Hepatocyte (in vitro differentiated cells): Measurements from ENCODE around the gene TENM4. TPM values are rescaled to one million over a fixed set of nuclear protein-coding genes. Genes with fewer than 3 reads are reported as not detected.

ENCODE experiments used
- DNase-seq: peaks from one replicate; pipeline ENCODE4 v3.0.0-alpha.2; 2016; ENCODE audit warnings: low spot score
- H2AFZ ChIP-seq: fragments of 200-600 bp; sonication (generic); 2 replicates; pipeline ENCODE4 v1.6.0; 2016; ENCODE audit warnings: antibody characterized with exemption, mild to moderate bottlenecking
- H3K27ac ChIP-seq: fragments of 200-600 bp; sonication (generic); 2 replicates; pipeline ENCODE4 v1.5.1; 2016; ENCODE audit warnings: mild to moderate bottlenecking
- H3K27me3 ChIP-seq: fragments of 200-600 bp; sonication (generic); 2 replicates; pipeline ENCODE4 v1.6.1; 2016
- H3K36me3 ChIP-seq: fragments of 200-600 bp; sonication (generic); replicated peaks from 2 replicates; pipeline ENCODE4 v1.5.1; 2016; ENCODE audit warnings: low read depth; ENCODE audit not compliant: insufficient read depth
- H3K4me1 ChIP-seq: fragments of 200-600 bp; sonication (generic); 2 replicates; pipeline ENCODE4 v1.5.1; 2016; ENCODE audit warnings: mild to moderate bottlenecking, moderate library complexity; ENCODE audit not compliant: insufficient read depth
- H3K4me2 ChIP-seq: fragments of 200-600 bp; sonication (generic); 2 replicates; pipeline ENCODE4 v1.6.0; 2016
- H3K4me3 ChIP-seq: fragments of 200-600 bp; sonication (generic); 2 replicates; pipeline ENCODE4 v1.5.1; 2016; ENCODE audit warnings: mild to moderate bottlenecking
- H3K79me2 ChIP-seq: fragments of 200-600 bp; sonication (generic); 2 replicates; pipeline ENCODE4 v1.6.0; 2017; ENCODE audit warnings: mild to moderate bottlenecking
- H3K9me2 ChIP-seq: fragments of 200-600 bp; sonication (generic); replicated peaks from 2 replicates; pipeline ENCODE4 v1.6.0; 2017; ENCODE audit warnings: mild to moderate bottlenecking; ENCODE audit not compliant: insufficient read depth
- H3K9me3 ChIP-seq: fragments of 200-600 bp; sonication (generic); 2 replicates; pipeline ENCODE4 v1.5.1; 2016; ENCODE audit warnings: low read depth, mild to moderate bottlenecking
- H4K20me1 ChIP-seq: fragments of 200-600 bp; sonication (generic); 2 replicates; pipeline ENCODE4 v1.6.0; 2016; ENCODE audit warnings: mild to moderate bottlenecking; ENCODE audit not compliant: insufficient read depth, poor library complexity, severe bottlenecking
- CTCF ChIP-seq: fragments of 200-600 bp; sonication (generic); IDR thresholded peaks from 2 replicates; pipeline ENCODE4 v1.5.1; 2016; ENCODE audit warnings: antibody characterized with exemption, mild to moderate bottlenecking; ENCODE audit not compliant: poor library complexity
- EZH2 ChIP-seq: fragments of 200-600 bp; sonication (generic); IDR thresholded peaks from 2 replicates; pipeline ENCODE4 v1.6.1; 2016; ENCODE audit warnings: antibody characterized with exemption, mild to moderate bottlenecking, borderline replicate concordance
- EZH2phosphoT487 ChIP-seq: fragments of 200-600 bp; sonication (generic); IDR thresholded peaks from one replicate; pipeline ENCODE4 v1.6.1; 2018; ENCODE audit warnings: antibody characterized with exemption, mild to moderate bottlenecking, low read depth, moderate library complexity; ENCODE audit not compliant: unreplicated experiment, severe bottlenecking
- WGBS: methylation state at CpG from one replicate; pipeline ENCODE4 v1.1.6; 2016; ENCODE audit warnings: low lambda C conversion rate; ENCODE audit errors: missing lambda C conversion rate; 5-methylcytosine and 5-hydroxymethylcytosine counted together
- polyA plus RNA-seq: library from polyadenylated mRNA; unstranded; fragments of >200 nt; fragmentation: Nextera tagmentation; extraction: Ambion mirVana; gene quantifications from 2 replicates; pipeline ENCODE4 v1.2.1, GENCODE V29; 2016
- total RNA-seq: library from RNA; depleted of rRNA; stranded (reverse); fragments of >200 nt; gene quantifications from 2 replicates; pipeline ENCODE4 v1.2.3, GENCODE V29; 2014

Gene TENM4
- total and polyA plus RNA-seq, 2 experiments from 2014 or later, result 18.4 to 18.7 TPM

GRCh38 chr11:79417069-79417920 lies 23.5 kb downstream of the TENM4 start:
- H3K9me3 ChIP-seq, result no peaks in the 10 kb centered on the region
- H3K79me2 ChIP-seq, result no peaks in the 10 kb centered on the region
- no peak overlapping the region for H3K4me2 ChIP-seq
- H3K4me3 ChIP-seq, result no peak overlapping the region
- TF ChIP-seq EZH2, result no peak
- TF ChIP-seq EZH2phosphoT487, result no peak
- no peak for TF ChIP-seq CTCF
- WGBS, result 79% methylated on average over 6 of the region's 6 CpGs
- peaks cover 4% of the 10 kb centered on the region for H3K4me1 ChIP-seq
- H3K27me3 ChIP-seq, result no peaks in the 10 kb centered on the region
- no peak overlapping the region for H2AFZ ChIP-seq
- no peaks in the 10 kb centered on the region for H3K9me2 ChIP-seq
- H3K27ac ChIP-seq, result no peak overlapping the region
- no peak for DNase-seq
- no peaks in the 10 kb centered on the region for H3K36me3 ChIP-seq
- no peaks in the 10 kb centered on the region for H4K20me1 ChIP-seq

GRCh38 chr11:79415912-79416311 lies 24.9 kb downstream of the TENM4 start:
- H3K4me2 ChIP-seq, result no peak overlapping the region
- H3K4me1 ChIP-seq, result peaks cover 4% of the 10 kb centered on the region
- H3K27ac ChIP-seq, result no peak overlapping the region

GRCh38 chr11:79415411-79415810 lies 25.4 kb downstream of the TENM4 start:
- Histone ChIP-seq H3K79me2 (peaks cover 4% of the 10 kb centered on the region), H3K4me2 (no peak overlapping the region), H3K36me3 (no peaks in the 10 kb centered on the region), H3K27me3 (no peaks in the 10 kb centered on the region), H3K4me3 (no peak overlapping the region), H3K9me3 (no peaks in the 10 kb centered on the region), H4K20me1 (no peaks in the 10 kb centered on the region), H3K27ac (no peak overlapping the region), H2AFZ (no peak overlapping the region), H3K9me2 (no peaks in the 10 kb centered on the region), H3K4me1 (peaks cover 4% of the 10 kb centered on the region)
- DNase-seq, result no peak
- TF ChIP-seq CTCF, result no peak
- TF ChIP-seq EZH2phosphoT487, result no peak
- TF ChIP-seq EZH2, result no peak
- 72% methylated on average over 1 of the region's 1 CpG for WGBS

More at GRCh38 chr11:79415912-79416311, 24.9 kb downstream of the TENM4 start:
- Histone ChIP-seq H3K79me2 (peaks cover 3% of the 10 kb centered on the region), H3K9me2 (no peaks in the 10 kb centered on the region), H3K27me3 (no peaks in the 10 kb centered on the region), H2AFZ (no peak overlapping the region), H4K20me1 (no peaks in the 10 kb centered on the region), H3K4me3 (no peak overlapping the region), H3K36me3 (no peaks in the 10 kb centered on the region), H3K9me3 (no peaks in the 10 kb centered on the region)
- TF ChIP-seq CTCF (no peak), EZH2phosphoT487 (no peak), EZH2 (no peak)
- DNase-seq, result no peak
- WGBS, result 100% methylated on average over 1 of the region's 1 CpG
